IPS-20b (cell line): Measurements from ENCODE around the gene XIRP2.

ENCODE experiments used
- H3K27ac ChIP-seq: one replicate; pipeline ENCODE4 v1.5.1; 2013; ENCODE audit warnings: low read length
- H3K27me3 ChIP-seq: 2 replicates; pipeline ENCODE4 v1.6.1; 2013; ENCODE audit warnings: mild to moderate bottlenecking, low read length, inconsistent platforms; ENCODE audit not compliant: insufficient read depth
- H3K36me3 ChIP-seq: 2 replicates; pipeline ENCODE4 v1.6.1; 2013; ENCODE audit warnings: low read depth, mild to moderate bottlenecking, inconsistent platforms, low read length, moderate library complexity; ENCODE audit not compliant: insufficient read depth
- H3K4me1 ChIP-seq: 2 replicates; pipeline ENCODE4 v1.6.1; 2013; ENCODE audit warnings: mild to moderate bottlenecking, control low read depth, inconsistent platforms, low read length, moderate library complexity; ENCODE audit not compliant: insufficient read depth
- H3K4me3 ChIP-seq: 2 replicates; pipeline ENCODE4 v1.5.1; 2013; ENCODE audit warnings: mild to moderate bottlenecking, low read length, inconsistent platforms
- H3K9ac ChIP-seq: 2 replicates; pipeline ENCODE4 v1.6.1; 2013; ENCODE audit warnings: low read depth, mild to moderate bottlenecking, inconsistent platforms, low read length, moderate library complexity
- H3K9me3 ChIP-seq: 2 replicates; pipeline ENCODE4 v1.6.1; 2013; ENCODE audit warnings: mild to moderate bottlenecking, low read depth, low read length, inconsistent platforms; ENCODE audit not compliant: insufficient read depth

XIRP2 gene

GRCh38 chr2:167182403-167182802 is 294.1 kb downstream of the XIRP2 start:
- Histone ChIP-seq H3K4me1 (no peaks in the 10 kb centered on the region), H3K27ac (no peak overlapping the region), H3K9ac (no peak overlapping the region), H3K36me3 (no peaks in the 10 kb centered on the region), H3K27me3 (no peaks in the 10 kb centered on the region), H3K9me3 (no peaks in the 10 kb centered on the region), H3K4me3 (no peak overlapping the region)

GRCh38 chr2:167183931-167184330 is 295.7 kb downstream of the XIRP2 start:
- H3K27me3 ChIP-seq, result no peaks in the 10 kb centered on the region
- H3K9me3 ChIP-seq, result no peaks in the 10 kb centered on the region
- no peak overlapping the region for H3K9ac ChIP-seq
- no peaks in the 10 kb centered on the region for H3K36me3 ChIP-seq
- H3K4me1 ChIP-seq, result no peaks in the 10 kb centered on the region
- H3K4me3 ChIP-seq, result no peak overlapping the region
- H3K27ac ChIP-seq, result no peak overlapping the region

- H3K4me1 ChIP-seq, result no peaks in the 10 kb centered on the region
- no peaks in the 10 kb centered on the region for H3K27me3 ChIP-seq
- no peak overlapping the region for H3K27ac ChIP-seq
- no peak overlapping the region for H3K4me3 ChIP-seq
- no peaks in the 10 kb centered on the region for H3K9me3 ChIP-seq
- H3K9ac ChIP-seq, result no peak overlapping the region
- H3K36me3 ChIP-seq, result no peaks in the 10 kb centered on the region
Measured at GRCh38 chr2:167186465-167186864, 298.2 kb downstream of the XIRP2 start.

DNA sequence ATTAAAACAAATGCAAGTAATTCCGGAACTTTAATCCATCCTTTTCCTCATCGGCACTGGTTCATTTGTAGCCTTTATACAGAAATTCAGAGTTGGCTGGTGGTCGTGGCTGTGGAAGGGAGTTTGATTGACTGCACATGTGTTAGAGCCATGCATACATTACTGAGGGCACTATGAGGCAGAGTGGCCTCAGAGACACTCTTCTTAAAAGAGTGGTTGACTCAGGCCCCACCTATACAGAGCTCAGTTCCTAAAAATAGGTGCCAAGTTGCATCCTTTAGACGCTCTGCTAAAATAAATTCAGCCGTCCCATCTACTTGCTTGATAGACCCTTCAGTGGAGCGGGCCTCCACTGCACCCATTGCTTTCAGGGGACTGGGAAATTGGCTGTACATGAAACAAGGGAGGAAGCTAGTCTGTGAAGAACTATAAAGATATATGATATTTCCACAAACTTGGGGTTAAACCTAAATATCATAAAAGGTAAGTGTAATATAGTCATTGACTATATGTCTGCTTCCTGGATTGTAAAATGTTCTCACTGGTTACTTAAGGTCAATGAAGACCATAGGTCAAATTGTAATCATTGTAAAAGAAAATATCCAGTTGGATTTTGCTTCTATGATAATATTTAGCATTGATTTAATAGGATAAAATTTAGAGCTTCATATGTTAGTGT is 298.9 kb downstream of the XIRP2 start:
- no peaks in the 10 kb centered on the region for H3K27me3 ChIP-seq
- no peaks in the 10 kb centered on the region for H3K9me3 ChIP-seq
- H3K4me1 ChIP-seq, result no peaks in the 10 kb centered on the region
- no peak overlapping the region for H3K9ac ChIP-seq
- no peak overlapping the region for H3K4me3 ChIP-seq
- H3K36me3 ChIP-seq, result no peaks in the 10 kb centered on the region
- no peak overlapping the region for H3K27ac ChIP-seq

DNA sequence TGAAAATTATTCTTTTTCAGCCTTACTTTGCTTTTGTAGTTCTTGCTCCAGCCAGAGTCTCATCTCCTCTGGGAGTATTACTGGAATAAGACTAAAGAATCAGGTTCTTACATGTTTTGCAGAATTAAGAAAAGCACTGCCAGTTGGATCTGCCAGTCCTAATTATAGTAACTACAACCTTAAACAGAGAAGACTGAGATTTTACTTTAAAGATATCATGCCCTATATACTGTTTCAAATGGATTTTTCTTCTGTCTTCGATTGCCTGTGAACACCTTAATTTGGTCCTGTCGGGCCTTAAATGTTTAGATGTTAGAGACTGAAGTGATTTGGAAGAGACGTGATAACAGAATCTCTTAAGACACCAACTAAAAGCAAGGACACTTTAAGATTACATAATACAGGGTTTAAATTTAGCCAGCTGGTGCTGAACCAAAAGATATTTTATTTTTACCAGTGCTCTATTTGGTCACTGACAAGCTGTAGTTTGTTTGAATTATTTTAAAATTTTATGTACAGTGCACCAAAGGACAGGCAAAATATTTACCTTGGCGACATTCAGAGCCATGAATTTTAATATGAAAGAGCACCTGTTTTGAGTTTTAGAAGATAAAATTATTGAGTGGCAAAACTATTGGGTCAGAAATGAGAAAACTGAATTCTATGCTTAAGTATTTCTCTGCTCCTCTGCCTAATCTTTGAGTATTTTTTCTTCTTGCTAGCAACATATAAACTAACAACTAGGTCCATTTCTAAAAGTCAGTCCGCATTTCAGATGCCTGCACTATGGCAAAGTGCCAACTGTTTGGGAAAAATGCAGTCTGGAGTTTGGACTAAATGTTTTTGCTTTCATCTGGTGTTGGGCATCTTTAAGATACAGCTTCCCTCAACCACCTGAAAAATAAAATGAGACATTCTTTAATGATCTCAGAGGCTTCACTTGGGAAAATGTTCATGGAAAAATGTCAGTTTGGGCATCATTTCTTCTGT is 300.0 kb downstream of the XIRP2 start:
- Histone ChIP-seq H3K9ac (no peak overlapping the region), H3K27ac (no peak overlapping the region), H3K9me3 (no peaks in the 10 kb centered on the region), H3K27me3 (no peaks in the 10 kb centered on the region), H3K4me3 (no peak overlapping the region), H3K36me3 (no peaks in the 10 kb centered on the region), H3K4me1 (no peaks in the 10 kb centered on the region)

- H3K36me3 ChIP-seq, result no peaks in the 10 kb centered on the region
- H3K9ac ChIP-seq, result no peak overlapping the region
- no peaks in the 10 kb centered on the region for H3K9me3 ChIP-seq
- no peak overlapping the region for H3K4me3 ChIP-seq
- H3K4me1 ChIP-seq, result no peaks in the 10 kb centered on the region
- no peak overlapping the region for H3K27ac ChIP-seq
- H3K27me3 ChIP-seq, result no peaks in the 10 kb centered on the region
Measured at GRCh38 chr2:167190053-167190452, 301.8 kb downstream of the XIRP2 start.

- H3K27ac ChIP-seq, result no peak overlapping the region
- no peak overlapping the region for H3K9ac ChIP-seq
- H3K4me3 ChIP-seq, result no peak overlapping the region
- no peaks in the 10 kb centered on the region for H3K4me1 ChIP-seq
- no peaks in the 10 kb centered on the region for H3K27me3 ChIP-seq
- H3K36me3 ChIP-seq, result no peaks in the 10 kb centered on the region
- no peaks in the 10 kb centered on the region for H3K9me3 ChIP-seq
Measured at GRCh38 chr2:167191588-167191987, 303.3 kb downstream of the XIRP2 start.

- H3K27ac ChIP-seq, result no peak overlapping the region
- H3K4me3 ChIP-seq, result no peak overlapping the region
- H3K27me3 ChIP-seq, result no peaks in the 10 kb centered on the region
- H3K36me3 ChIP-seq, result no peaks in the 10 kb centered on the region
- no peak overlapping the region for H3K9ac ChIP-seq
- H3K9me3 ChIP-seq, result no peaks in the 10 kb centered on the region
- no peaks in the 10 kb centered on the region for H3K4me1 ChIP-seq
Measured at GRCh38 chr2:167192833-167193232, 304.6 kb downstream of the XIRP2 start.

GRCh38 chr2:167196461-167197252 is 308.4 kb downstream of the XIRP2 start:
- no peaks in the 10 kb centered on the region for H3K4me1 ChIP-seq
- no peaks in the 10 kb centered on the region for H3K27me3 ChIP-seq
- H3K9me3 ChIP-seq, result no peaks in the 10 kb centered on the region
- no peak overlapping the region for H3K9ac ChIP-seq
- no peak overlapping the region for H3K4me3 ChIP-seq
- H3K36me3 ChIP-seq, result no peaks in the 10 kb centered on the region
- no peak overlapping the region for H3K27ac ChIP-seq

DNA sequence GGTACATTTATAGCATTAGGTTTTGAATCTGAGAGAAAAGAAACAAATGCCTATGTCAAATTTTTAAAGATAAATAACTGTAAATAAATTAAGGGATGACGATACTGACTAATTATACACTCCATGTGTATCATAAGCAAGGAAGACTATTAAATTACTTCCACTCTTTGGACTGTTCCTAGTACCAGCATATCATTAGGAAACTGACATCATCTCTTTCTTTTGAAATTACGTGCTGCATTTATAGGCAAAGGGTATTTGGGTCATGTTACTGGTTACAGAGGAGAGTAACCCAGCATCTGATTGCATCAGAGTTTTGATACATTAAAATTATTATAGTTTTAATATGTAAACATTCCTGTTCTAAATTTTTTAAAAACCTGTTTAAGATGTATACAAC is 309.7 kb downstream of the XIRP2 start:
- H3K27me3 ChIP-seq, result no peaks in the 10 kb centered on the region
- no peak overlapping the region for H3K4me3 ChIP-seq
- H3K36me3 ChIP-seq, result no peaks in the 10 kb centered on the region
- no peak overlapping the region for H3K27ac ChIP-seq
- H3K4me1 ChIP-seq, result no peaks in the 10 kb centered on the region
- no peak overlapping the region for H3K9ac ChIP-seq
- H3K9me3 ChIP-seq, result no peaks in the 10 kb centered on the region

GRCh38 chr2:167198576-167198975 is 310.3 kb downstream of the XIRP2 start:
- Histone ChIP-seq H3K9me3 (no peaks in the 10 kb centered on the region), H3K4me1 (no peaks in the 10 kb centered on the region), H3K4me3 (no peak overlapping the region), H3K27ac (no peak overlapping the region), H3K27me3 (no peaks in the 10 kb centered on the region), H3K36me3 (no peaks in the 10 kb centered on the region), H3K9ac (no peak overlapping the region)
